Esophagus (tissue), 2 donors: ENCODE data around the gene DOCK9. TPM values are rescaled to one million over a fixed set of nuclear protein-coding genes. Genes with fewer than 3 reads are reported as not detected.
A peak's percentile ranks its signal among the peaks of the same experiment; 100 is the strongest.
"Not testable (repeated sequence)": the region's sequence is repeated elsewhere in the genome, so short reads cannot be mapped to it uniquely, and the experiment has no call there.

Experiments
- H3K27ac ChIP-seq, 2 donors: one replicate each; pipeline ENCODE4 v1.5.1; 2013; ENCODE audit warnings: low read depth in 2 of 2, mild to moderate bottlenecking in 2 of 2, inconsistent platforms in 1 of 2, low read length in 1 of 2, moderate library complexity in 1 of 2
- H3K27me3 ChIP-seq, 2 donors: one replicate each; pipeline ENCODE4 v1.6.1; 2013; ENCODE audit warnings: low read length in 2 of 2, control low read depth in 1 of 2, mild to moderate bottlenecking in 1 of 2; ENCODE audit not compliant: insufficient read depth in 2 of 2, control insufficient read depth in 1 of 2
- H3K36me3 ChIP-seq, 2 donors: one replicate each; pipeline ENCODE4 v1.6.1; 2013; ENCODE audit warnings: low read length in 1 of 2; ENCODE audit not compliant: control insufficient read depth in 2 of 2, insufficient read depth in 2 of 2
- H3K4me1 ChIP-seq, 2 donors: one replicate each; pipeline ENCODE4 v1.6.1; 2013; ENCODE audit warnings: low read length in 1 of 2; ENCODE audit not compliant: control insufficient read depth in 2 of 2, insufficient read depth in 2 of 2
- H3K4me3 ChIP-seq, 2 donors: one replicate each; pipeline ENCODE4 v1.5.1; 2013; ENCODE audit warnings: low read length in 2 of 2, mild to moderate bottlenecking in 2 of 2, low read depth in 1 of 2, moderate library complexity in 1 of 2
- H3K9me3 ChIP-seq, 2 donors: one replicate each; pipeline ENCODE4 v1.6.1; 2013; ENCODE audit warnings: mild to moderate bottlenecking in 2 of 2, low read depth in 1 of 2, low read length in 1 of 2, moderate library complexity in 1 of 2; ENCODE audit not compliant: control insufficient read depth in 2 of 2, insufficient read depth in 1 of 2
- WGBS, 2 donors: extraction: QIAGEN DNeasy Blood & Tissue Kit; methylation state at CpG; one replicate each; pipeline ENCODE4 v1.1.7; 2013; 5-methylcytosine and 5-hydroxymethylcytosine counted together
- polyA plus RNA-seq, 2 donors: library from polyadenylated mRNA; stranded (reverse); fragments of 200-250 nt; gene quantifications; one replicate each; pipeline ENCODE4 v1.2.3, GENCODE V29; 2013
- donor health status: healthy with polysubstance abuse.
- donor health status: Bipolar disorder and iron deficiency.

The DOCK9 gene
- polyA plus RNA-seq, 2 donors = 69.1 to 83.1 TPM

DNA sequence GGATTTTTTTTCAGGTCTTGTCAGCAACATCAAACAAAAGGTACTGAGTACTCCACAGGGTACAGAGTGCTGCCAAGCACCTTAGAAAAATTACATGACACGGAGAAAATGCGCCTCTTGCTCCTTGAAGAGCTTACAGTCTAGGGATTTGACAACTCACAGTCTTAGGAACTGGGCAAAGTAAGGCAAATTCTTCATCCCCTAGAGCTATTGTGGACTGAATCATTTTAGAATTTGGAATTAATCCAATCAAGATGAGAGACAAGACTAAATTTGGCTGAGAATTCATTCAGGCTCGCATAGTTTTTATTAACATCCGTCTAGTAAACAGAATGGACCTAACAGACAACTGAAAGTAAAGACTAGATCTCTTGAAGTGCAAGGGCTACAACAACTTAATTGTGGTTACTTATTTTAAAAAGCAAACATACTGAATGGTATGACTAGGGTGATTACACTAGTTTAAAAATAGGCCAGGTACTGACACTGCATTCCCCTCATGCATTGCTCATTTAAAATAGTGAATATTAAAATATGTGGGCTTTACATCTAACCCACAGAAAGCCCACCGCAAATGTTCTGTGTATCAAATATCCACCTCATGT is 165.6 kb downstream of the DOCK9 start:
- H3K27ac ChIP-seq, H3K4me3 ChIP-seq, H3K9me3 ChIP-seq, H3K4me1 ChIP-seq, H3K27me3 ChIP-seq: not testable (repeated sequence)
- WGBS, 2 donors = 44% methylated on average over 1 of the region's 5 CpGs; no CpG with 5 or more reads in 1 of the 2 donors
- H3K36me3 ChIP-seq = peaks cover 14% of the 10 kb centered on the region in 2 donors

DNA sequence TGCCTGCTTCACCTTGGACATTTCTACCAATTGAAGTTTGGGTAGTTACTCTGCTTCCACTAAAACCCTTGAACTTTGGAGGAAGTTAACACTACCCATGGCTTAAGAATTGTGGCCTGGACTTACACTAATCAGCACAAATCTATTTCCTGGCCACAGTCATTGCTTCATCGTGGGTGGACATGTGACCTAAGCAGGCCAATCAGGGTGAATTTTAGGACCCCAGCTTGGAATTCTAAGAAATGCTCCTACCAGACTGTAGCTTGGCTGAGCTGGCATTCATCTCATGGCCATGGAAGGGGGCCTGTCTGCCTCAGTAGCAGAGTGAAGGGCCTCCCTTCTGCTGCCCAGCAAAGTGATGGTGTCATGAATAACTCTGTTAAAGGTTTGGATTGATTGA is 167.1 kb downstream of the DOCK9 start:
- Histone ChIP-seq H3K4me3 (no peak overlapping the region), H3K9me3 (no peaks in the 10 kb centered on the region), H3K27me3 (no peaks in the 10 kb centered on the region), H3K36me3 (peaks cover 12 to 18% of the 10 kb centered on the region in 2 donors), H3K4me1 (no peaks in the 10 kb centered on the region), H3K27ac (no peak overlapping the region)
- WGBS, 2 donors = 73 to 77% methylated on average over 1 of the region's 1 CpG

DNA sequence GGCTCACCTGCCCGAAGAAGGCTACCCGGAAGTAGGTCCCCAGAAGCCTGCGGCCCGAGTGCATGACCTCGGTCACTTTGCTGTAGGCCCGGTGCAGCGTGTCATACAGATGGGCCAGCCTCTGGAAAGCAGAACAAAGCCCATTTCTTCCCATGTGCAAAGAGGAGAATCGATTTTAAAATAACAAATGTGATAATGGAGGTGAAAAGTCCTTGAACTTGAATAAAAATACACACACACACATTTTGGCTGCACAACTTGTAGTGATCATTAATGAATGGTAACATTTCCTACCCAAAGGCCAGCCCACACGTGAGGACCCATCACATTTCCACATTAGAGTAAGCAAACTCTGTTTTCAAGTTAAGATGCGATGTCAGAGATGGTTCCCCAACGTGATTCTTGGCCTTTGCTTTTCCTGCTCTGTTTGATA is 168.5 kb downstream of the DOCK9 start:
- Histone ChIP-seq H3K27ac (no peak overlapping the region), H3K4me1 (no peaks in the 10 kb centered on the region), H3K4me3 (no peak overlapping the region), H3K27me3 (no peaks in the 10 kb centered on the region), H3K36me3 (peaks cover 17 to 20% of the 10 kb centered on the region in 2 donors), H3K9me3 (no peaks in the 10 kb centered on the region)
- 83 to 94% methylated on average over 11 of the region's 11 CpGs for WGBS, 2 donors

DNA sequence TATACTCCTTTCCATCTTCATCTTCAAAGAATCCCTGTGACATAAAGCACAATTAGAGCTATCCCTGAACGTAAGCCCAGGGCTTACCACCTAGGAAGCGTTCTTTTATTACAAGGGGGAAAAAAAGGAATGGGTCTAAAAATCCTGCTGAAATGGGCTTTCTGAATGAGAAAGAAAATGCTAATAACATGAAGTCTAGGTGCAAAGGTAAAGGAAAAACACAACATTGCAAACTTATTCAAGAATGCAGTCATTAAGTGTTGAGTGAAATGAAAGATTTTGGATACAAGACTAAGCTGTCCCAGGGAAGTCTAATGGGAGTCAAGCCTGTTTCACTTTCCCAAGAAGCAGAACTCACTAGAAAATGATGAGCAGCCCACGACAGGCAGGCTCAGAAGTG is 170.1 kb downstream of the DOCK9 start:
- peaks cover 20 to 21% of the 10 kb centered on the region in 2 donors for H3K36me3 ChIP-seq
- peaks cover 0 to 3% of the 10 kb centered on the region in 2 donors for H3K4me1 ChIP-seq
- H3K27ac ChIP-seq = no peak overlapping the region
- no peak overlapping the region for H3K4me3 ChIP-seq
- H3K27me3 ChIP-seq = no peaks in the 10 kb centered on the region
- H3K9me3 ChIP-seq = no peaks in the 10 kb centered on the region
- WGBS, 2 donors = 83 to 91% methylated on average over 3 of the region's 3 CpGs

- Histone ChIP-seq H3K4me3 (no peak overlapping the region), H3K27me3 (no peaks in the 10 kb centered on the region), H3K36me3 (peaks cover 13 to 23% of the 10 kb centered on the region in 2 donors), H3K4me1 (peaks cover 0 to 3% of the 10 kb centered on the region in 2 donors), H3K9me3 (no peaks in the 10 kb centered on the region), H3K27ac (no peak overlapping the region)
- 73 to 88% methylated on average over 9 of the region's 9 CpGs for WGBS, 2 donors
Measured at GRCh38 chr13:98804336-98804855, 173.5 kb downstream of the DOCK9 start.

DNA sequence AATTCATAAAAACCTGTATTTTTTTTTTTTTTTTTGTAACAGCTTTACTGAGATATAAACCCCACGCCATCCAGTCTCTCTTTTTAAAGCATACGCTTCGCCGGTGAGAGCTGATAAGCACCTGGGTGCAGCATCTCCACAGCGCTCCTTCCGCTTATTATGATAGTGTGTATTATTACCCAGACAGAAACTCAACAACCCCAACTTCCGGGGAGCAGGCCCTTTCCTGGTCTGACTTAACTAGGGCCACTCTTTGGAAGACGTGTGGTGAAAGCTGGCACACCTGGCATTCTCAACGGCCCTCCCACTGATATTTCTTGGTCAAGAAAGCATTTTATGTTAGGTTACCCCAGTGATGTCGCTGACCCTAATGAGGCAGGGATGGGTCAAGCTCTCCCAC is 173.9 kb downstream of the DOCK9 start:
- Histone ChIP-seq H3K9me3 (no peaks in the 10 kb centered on the region), H3K27me3 (no peaks in the 10 kb centered on the region), H3K4me3 (no peak overlapping the region), H3K4me1 (peaks cover 0 to 3% of the 10 kb centered on the region in 2 donors), H3K36me3 (peaks cover 10 to 23% of the 10 kb centered on the region in 2 donors), H3K27ac (no peak overlapping the region)
- WGBS, 2 donors = 89 to 95% methylated on average over 10 of the region's 10 CpGs

GRCh38 chr13:98803111-98803561 is 174.7 kb downstream of the DOCK9 start:
- H3K27me3 ChIP-seq = no peaks in the 10 kb centered on the region
- WGBS, 2 donors = 73 to 78% methylated on average over 7 of the region's 7 CpGs
- H3K4me1 ChIP-seq = peaks cover 0 to 3% of the 10 kb centered on the region in 2 donors
- H3K9me3 ChIP-seq = no peaks in the 10 kb centered on the region
- no peak overlapping the region for H3K4me3 ChIP-seq
- H3K36me3 ChIP-seq = peaks cover 10 to 27% of the 10 kb centered on the region in 2 donors
- H3K27ac ChIP-seq = peak overlapping the region; percentile 3 to 72

DNA sequence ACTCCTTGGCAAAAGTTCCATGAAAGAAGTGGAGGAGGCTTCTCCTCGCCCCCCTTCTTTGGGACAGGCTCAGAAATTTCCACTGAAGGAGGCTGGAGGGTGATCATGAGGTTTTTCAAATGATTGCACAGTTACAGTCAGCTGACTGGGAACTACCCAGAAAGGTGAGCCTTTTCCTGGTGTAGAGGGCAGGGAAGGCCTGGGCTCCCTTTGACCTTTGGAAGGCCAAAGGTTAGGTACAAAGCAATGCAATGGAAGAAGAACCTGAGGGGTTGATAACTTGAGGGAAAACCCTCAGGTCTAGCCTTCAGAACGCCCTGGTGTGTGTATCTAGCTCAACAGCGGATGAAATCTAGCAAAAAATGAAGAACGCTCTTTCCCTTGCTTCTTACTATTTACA is 175.3 kb downstream of the DOCK9 start:
- Histone ChIP-seq H3K27me3 (no peaks in the 10 kb centered on the region), H3K36me3 (peaks cover 6 to 32% of the 10 kb centered on the region in 2 donors), H3K9me3 (no peaks in the 10 kb centered on the region), H3K4me1 (peaks cover 0 to 3% of the 10 kb centered on the region in 2 donors), H3K27ac (no peak overlapping the region), H3K4me3 (no peak overlapping the region)
- 92 to 96% methylated on average over 4 of the region's 4 CpGs for WGBS, 2 donors

DNA sequence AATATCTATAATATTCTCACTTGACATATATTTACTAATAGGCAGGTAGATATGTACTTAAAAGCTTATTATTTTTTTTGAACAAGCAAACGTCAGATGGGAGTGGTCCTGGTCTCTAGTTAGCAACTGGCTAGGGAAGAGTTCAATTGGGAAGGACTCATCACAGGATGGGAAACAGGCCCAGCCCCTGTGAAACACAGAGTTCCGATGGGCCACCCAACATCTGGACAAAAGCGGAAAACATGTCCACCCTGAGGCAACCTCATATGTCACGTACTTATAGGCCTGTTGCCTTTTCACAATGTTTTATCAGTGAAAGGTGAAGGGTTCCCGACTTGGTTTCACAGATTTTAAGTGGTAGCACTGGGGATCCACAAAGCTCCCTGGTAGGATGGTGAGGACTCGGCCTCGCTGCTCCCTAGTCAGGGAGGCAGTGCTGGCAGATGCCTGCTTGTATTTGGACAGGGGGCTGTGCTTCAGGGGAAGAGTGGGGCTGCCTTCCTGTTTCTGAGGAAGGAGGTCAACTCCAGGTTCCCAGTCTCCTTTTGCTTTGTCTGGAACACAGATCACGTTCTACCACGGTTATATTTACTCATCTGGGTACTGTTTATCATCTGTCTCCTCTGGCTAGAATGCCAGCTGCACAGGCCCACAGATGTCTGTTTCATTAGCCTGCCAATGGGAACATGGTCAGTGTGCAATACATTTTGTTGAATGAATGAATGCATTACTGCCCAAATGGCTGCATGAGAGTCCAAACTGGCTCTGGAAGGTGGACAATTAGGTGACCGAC is 176.0 kb downstream of the DOCK9 start:
- H3K4me3 ChIP-seq = no peak overlapping the region
- H3K27me3 ChIP-seq = no peaks in the 10 kb centered on the region
- H3K4me1 ChIP-seq = peaks cover 0 to 3% of the 10 kb centered on the region in 2 donors
- H3K9me3 ChIP-seq = no peaks in the 10 kb centered on the region
- H3K36me3 ChIP-seq = peaks cover 7 to 36% of the 10 kb centered on the region in 2 donors
- peak overlapping the region in 1 of 2 donors; percentile 43 for H3K27ac ChIP-seq
- 77 to 80% methylated on average over 10 of the region's 10 CpGs for WGBS, 2 donors
